Effector memory CD4-positive, alpha-beta T cell (primary cell): Measurements from ENCODE around the gene SLC39A2.

Experiments
- DNase-seq, 3 donors: peaks; one replicate each; pipeline ENCODE4 v3.0.0-alpha.2; 2020
- H3K27ac ChIP-seq: 2 replicates; pipeline ENCODE4 v1.7.0; 2013; ENCODE audit warnings: mild to moderate bottlenecking, low read length, moderate library complexity; ENCODE audit not compliant: insufficient read depth, poor library complexity, severe bottlenecking
- H3K27me3 ChIP-seq: replicated peaks from 2 replicates; pipeline ENCODE4 v1.7.0; 2013; ENCODE audit warnings: mild to moderate bottlenecking, low read length; ENCODE audit not compliant: insufficient read depth, control insufficient read depth, poor library complexity, severe bottlenecking
- H3K36me3 ChIP-seq: 2 replicates; pipeline ENCODE4 v1.7.0; 2013; ENCODE audit warnings: mild to moderate bottlenecking, low read length, moderate library complexity; ENCODE audit not compliant: control insufficient read depth, insufficient read depth
- H3K4me1 ChIP-seq: 2 replicates; pipeline ENCODE4 v1.7.0; 2013; ENCODE audit warnings: low read length, mild to moderate bottlenecking; ENCODE audit not compliant: control insufficient read depth, insufficient read depth, poor library complexity, severe bottlenecking
- H3K4me3 ChIP-seq: 2 replicates; pipeline ENCODE4 v1.7.0; 2013; ENCODE audit warnings: low read length, low read depth, mild to moderate bottlenecking; ENCODE audit not compliant: insufficient read depth, poor library complexity, severe bottlenecking
- H3K9me3 ChIP-seq: 2 replicates; pipeline ENCODE4 v1.7.0; 2013; ENCODE audit warnings: mild to moderate bottlenecking, low read length, moderate library complexity; ENCODE audit not compliant: control insufficient read depth

The SLC39A2 gene

DNA sequence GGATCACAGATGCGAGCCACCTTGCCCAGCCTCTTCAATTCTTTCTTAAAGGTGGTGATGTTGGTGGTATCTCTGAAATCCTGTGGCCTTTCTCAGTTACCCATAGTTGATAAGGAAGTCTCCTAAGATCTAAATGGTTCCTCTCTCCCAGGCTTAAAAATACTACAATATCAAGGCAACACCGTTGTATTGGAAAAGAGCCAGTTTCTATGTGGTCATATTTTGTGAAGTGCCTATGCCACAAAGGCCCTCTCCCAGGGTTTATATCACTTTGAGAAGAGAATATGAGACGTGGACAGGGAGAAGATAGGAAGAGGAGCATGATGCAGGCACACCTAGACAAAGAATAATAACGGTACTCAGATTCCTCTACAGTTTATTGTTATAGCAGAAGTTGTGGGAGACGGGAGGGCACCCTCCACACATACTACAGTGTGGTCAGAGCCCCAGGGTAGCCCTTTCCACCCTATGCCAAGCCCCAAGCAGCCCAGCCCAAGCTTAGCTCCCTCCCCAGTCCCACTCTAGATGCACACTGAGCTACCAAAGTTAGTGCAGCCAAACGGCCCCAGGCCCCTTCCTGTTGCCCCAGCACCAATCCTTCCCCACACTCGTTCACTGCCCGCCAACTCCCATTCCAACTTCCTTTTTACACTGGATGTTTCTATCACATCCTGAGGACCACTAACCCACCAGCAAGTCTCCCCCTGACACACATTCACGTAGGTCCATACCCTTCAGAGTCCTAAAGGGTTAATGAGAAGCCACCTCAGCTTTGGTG, 17.5 kb downstream of the SLC39A2 start:
- Histone ChIP-seq H3K27ac (no peak overlapping the region), H3K4me3 (no peak overlapping the region), H3K36me3 (peaks cover 6% of the 10 kb centered on the region), H3K4me1 (no peaks in the 10 kb centered on the region), H3K27me3 (no peaks in the 10 kb centered on the region), H3K9me3 (no peaks in the 10 kb centered on the region)
- DNase-seq = no peak

DNA sequence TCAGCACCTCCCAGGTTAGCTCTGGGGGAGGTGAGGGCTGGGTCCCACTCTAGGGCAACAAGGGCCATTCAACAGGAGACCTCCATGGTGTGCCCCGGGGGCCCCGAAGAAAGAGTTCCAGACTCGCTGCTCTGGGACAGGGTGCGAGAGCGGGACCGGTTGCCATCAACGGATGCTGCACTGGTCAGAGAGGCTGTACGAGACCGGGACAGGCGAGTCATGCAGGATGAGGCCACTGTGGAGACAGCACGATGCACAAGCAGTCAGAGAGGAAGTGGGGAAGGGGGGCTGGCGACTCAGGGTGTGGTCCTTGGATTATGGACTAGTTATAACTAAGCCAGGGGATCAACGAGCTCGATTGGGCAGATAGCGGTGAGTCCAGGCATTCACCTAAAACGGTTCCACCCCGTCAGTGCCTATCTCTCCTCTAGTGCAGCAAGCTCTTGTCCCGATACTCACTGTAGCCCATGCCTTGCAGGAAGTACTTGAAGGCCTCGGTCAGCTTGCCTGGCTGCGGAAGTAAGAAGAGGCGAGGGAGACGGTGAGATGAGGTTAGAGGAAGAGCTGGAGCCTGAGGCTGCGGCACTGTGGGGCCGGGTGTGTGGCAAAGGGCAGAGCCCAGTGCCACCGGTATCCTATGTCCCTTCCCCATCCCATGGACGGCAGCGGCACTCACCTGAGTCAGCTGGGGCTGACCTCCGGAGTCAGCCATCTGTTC, 18.6 kb downstream of the SLC39A2 start:
- peaks cover 6% of the 10 kb centered on the region for H3K36me3 ChIP-seq
- no peak for DNase-seq
- H3K9me3 ChIP-seq = no peaks in the 10 kb centered on the region
- H3K27ac ChIP-seq = no peak overlapping the region
- H3K4me3 ChIP-seq = no peak overlapping the region
- H3K27me3 ChIP-seq = no peaks in the 10 kb centered on the region
- H3K4me1 ChIP-seq = no peaks in the 10 kb centered on the region

DNA sequence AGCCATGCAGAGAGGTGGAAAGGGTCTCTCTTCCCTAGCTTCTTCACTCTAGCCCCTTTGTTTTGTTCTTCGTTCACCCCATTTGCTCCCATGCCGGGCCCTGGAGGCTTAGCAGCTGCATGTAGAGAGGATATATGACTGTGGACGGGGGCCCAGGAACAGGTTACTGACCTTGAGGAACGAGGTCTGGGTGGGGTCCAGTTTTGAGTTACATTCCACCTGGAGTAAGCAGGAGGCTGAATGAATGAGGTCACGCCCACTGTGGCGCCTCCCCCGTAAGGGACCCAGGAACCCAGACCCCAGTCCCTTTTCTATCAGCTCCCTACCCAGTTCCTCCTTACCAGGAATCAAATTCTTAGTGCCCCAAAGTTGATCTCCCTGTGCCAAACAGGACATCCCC, 19.2 kb downstream of the SLC39A2 start:
- H3K27ac ChIP-seq = no peak overlapping the region
- H3K27me3 ChIP-seq = no peaks in the 10 kb centered on the region
- H3K36me3 ChIP-seq = peaks cover 6% of the 10 kb centered on the region
- no peak overlapping the region for H3K4me3 ChIP-seq
- no peak for DNase-seq
- no peaks in the 10 kb centered on the region for H3K9me3 ChIP-seq
- no peaks in the 10 kb centered on the region for H3K4me1 ChIP-seq

DNA sequence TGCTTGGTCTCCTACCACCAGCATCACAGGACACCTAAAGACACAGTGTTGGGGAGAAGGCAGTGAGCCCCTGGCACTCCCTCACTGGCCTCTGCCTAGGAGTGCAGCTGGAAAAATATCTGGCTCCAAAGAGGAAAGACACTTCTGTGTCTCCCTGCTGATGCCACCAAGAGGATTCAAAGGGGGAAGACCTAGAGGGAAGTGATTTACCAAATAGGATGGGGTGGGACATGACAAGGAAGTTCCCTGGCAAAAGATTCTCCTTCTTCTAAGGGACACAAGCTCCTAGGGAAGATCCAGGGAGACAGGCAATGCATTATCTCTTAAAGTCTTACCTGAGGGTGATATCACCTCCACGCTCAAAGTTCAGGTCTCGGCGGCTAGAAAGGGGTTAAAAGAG, 19.7 kb downstream of the SLC39A2 start:
- peaks cover 6% of the 10 kb centered on the region for H3K36me3 ChIP-seq
- H3K4me1 ChIP-seq = peaks cover 3% of the 10 kb centered on the region
- H3K4me3 ChIP-seq = no peak overlapping the region
- no peaks in the 10 kb centered on the region for H3K9me3 ChIP-seq
- no peak overlapping the region for H3K27ac ChIP-seq
- H3K27me3 ChIP-seq = no peaks in the 10 kb centered on the region
- no peak for DNase-seq

DNA sequence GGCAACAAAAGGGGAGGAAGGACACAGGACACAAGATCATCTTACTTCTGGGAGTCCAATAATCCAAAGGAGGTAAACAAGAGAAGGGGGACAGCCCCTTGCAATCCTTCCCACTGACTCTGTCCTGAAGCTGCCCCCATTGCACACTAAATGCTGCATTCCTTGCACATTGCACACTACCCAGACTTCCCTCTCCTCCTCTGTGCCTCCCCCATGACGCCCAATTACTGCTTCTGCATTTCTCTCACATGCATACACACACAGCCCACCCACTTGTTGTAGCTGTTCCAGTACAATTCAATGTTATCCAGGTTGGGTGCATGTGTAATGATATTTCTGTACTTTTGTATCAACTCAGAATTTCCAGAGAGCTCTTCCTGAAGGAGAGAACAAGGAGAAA, 20.3 kb downstream of the SLC39A2 start:
- H3K27me3 ChIP-seq = no peaks in the 10 kb centered on the region
- H3K27ac ChIP-seq = no peak overlapping the region
- no peak overlapping the region for H3K4me3 ChIP-seq
- no peaks in the 10 kb centered on the region for H3K9me3 ChIP-seq
- DNase-seq = no peak
- H3K4me1 ChIP-seq = peaks cover 9% of the 10 kb centered on the region
- peaks cover 6% of the 10 kb centered on the region for H3K36me3 ChIP-seq

DNA sequence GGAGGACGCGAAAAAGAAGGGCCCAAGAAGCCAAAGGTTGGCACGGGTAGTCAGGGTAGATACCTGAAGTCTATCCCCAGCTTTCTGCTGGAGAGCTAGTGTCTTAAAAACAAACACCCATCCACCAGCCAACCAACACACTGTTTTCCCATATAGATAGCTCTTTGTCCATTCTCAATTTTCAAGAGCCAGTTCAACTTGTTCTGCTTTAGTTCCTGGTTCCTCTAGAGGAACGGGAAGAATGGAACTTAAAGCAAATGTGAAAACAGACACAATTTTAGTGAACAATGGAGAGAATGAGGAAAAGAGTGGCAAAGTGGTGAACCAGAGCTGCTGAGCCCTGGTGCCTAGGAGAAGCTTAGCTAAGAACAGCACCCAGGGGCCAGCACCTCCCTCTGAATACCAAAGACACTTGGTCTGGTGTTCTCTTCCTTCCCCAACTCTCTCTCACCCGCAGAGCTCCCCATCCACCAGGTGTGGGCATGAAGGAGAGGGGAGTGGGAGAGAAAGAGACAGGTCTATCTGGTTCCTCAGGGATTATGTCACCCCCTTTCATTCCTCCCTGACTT, 22.0 kb downstream of the SLC39A2 start:
- Histone ChIP-seq H3K9me3 (no peaks in the 10 kb centered on the region), H3K4me1 (peaks cover 18% of the 10 kb centered on the region), H3K4me3 (no peak overlapping the region), H3K27me3 (no peaks in the 10 kb centered on the region), H3K36me3 (peaks cover 6% of the 10 kb centered on the region), H3K27ac (no peak overlapping the region)
- DNase-seq = no peak

DNA sequence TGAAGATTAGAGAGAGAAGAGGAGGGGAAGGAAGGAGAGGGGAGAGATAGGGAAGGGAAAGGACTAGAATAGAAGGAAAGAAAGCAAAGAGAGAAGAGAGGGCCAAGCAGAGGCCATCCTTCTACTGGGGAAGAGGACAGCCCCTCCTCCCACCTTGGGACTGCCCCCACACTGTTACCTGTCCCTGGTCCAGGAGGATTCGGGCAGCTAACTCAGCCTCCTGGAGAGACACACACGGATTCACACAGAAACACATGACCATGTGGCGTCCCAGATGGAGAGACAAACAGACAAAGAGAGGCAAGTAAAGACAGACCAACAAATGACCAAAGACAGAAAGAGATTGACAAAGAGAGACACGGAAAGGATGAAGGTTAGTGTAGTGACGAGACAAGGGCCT, 23.6 kb downstream of the SLC39A2 start:
- Histone ChIP-seq H3K27me3 (no peaks in the 10 kb centered on the region), H3K27ac (no peak overlapping the region), H3K36me3 (peaks cover 6% of the 10 kb centered on the region), H3K9me3 (no peaks in the 10 kb centered on the region), H3K4me3 (no peak overlapping the region), H3K4me1 (peaks cover 18% of the 10 kb centered on the region)
- DNase-seq = no peak

DNA sequence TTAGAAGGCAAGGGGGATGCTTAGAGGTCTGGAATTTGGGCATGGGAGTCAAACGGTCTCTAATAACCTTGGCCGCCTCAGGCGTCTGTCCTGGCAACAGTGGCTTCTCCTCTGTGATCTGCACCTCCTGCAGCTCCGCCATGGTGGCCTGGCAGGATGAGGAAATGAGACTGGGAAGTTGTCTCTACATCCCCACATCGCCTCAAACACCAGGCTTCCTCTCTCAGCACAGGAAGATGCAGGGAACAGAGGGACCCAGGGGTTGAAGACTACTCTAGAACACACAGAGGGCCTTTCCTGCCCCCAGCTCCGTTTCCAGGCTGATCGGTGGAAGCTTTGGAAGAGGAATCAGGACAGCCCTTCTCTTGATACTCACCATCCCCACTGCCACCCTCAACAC, 24.1 kb downstream of the SLC39A2 start:
- H3K4me1 ChIP-seq = peaks cover 18% of the 10 kb centered on the region
- H3K27ac ChIP-seq = no peak overlapping the region
- H3K4me3 ChIP-seq = no peak overlapping the region
- H3K27me3 ChIP-seq = no peaks in the 10 kb centered on the region
- no peaks in the 10 kb centered on the region for H3K9me3 ChIP-seq
- H3K36me3 ChIP-seq = peaks cover 6% of the 10 kb centered on the region
- no peak for DNase-seq

DNA sequence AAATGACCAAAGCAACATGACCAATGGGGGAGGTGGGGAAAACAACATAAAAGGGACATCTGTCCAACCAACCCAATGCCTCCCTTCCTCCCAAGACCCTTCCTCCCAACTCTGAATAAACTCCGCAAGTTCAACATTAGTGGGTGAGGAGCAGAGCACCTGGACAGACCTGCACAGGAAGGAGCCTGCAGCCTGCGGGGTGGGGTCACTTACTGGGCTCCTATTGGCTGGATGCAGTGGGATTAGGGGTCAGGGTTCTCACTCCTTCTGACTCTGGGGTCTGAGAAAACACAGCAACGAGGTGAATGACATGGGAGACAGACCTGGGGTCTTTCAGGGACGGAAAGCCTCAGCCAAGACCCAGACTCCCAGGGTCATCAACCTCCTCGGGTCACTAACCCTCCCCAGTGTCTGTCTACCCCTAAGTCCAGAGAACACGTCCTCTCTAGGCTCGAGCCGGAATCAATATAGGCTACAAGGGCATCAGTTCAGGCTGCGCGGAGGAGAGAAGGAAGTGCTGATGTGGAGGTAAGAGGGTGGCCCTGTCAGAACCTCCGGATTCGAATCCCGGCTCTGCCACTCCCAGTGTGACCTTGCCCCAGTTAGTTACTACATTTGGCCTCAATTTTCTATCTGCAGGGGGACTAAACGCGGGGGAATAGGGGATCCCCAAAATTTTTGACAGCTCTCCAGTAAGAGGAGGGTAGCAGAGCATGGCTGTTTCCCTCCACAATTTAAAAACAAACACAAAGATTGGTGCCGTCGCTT, 24.9 kb downstream of the SLC39A2 start:
- Histone ChIP-seq H3K36me3 (peaks cover 3% of the 10 kb centered on the region), H3K4me3 (peak overlapping the region; percentile 82), H3K27me3 (no peaks in the 10 kb centered on the region), H3K9me3 (no peaks in the 10 kb centered on the region), H3K4me1 (peaks cover 18% of the 10 kb centered on the region), H3K27ac (peak overlapping the region; percentile 50)
- no peak for DNase-seq
